Measurements from ENCODE around the gene GNG12. TPM values are rescaled to one million over a fixed set of nuclear protein-coding genes. Genes with fewer than 3 reads are reported as not detected.

GNG12 gene
- total and polyA plus RNA-seq, 2 donors from 2014 or later: 46.1 to 89.3 TPM

- no peak overlapping the region for H3K9ac ChIP-seq (ENCODE audit: low read length in 3 of 3)
- FAIRE-seq (no peak), DNase-seq (no peak)
- H3K27me3 ChIP-seq (ENCODE audit: control insufficient read depth, insufficient read depth, low read length): no peaks in the 10 kb centered on the region
- intact Hi-C loops (cut with DNase I): no loop called here
- H3K4me3 ChIP-seq (ENCODE audit: low read length in 3 of 3): no peak overlapping the region
- peaks cover 0 to 3% (median 0%) of the 10 kb centered on the region in 3 donors for H3K4me1 ChIP-seq (ENCODE audit: control insufficient read depth in 2 of 3, insufficient read depth in 2 of 3, low read depth in 1 of 3, low read length in 3 of 3)
- H3K36me3 ChIP-seq (ENCODE audit: control insufficient read depth in 2 of 3, insufficient read depth in 3 of 3, low read length in 3 of 3): peaks cover 2 to 29% (median 10%) of the 10 kb centered on the region in 3 donors
- no peaks in the 10 kb centered on the region for H3K9me3 ChIP-seq (ENCODE audit: control insufficient read depth in 2 of 3, insufficient read depth in 1 of 3, low read length in 3 of 3)
- no peak overlapping the region for H3K27ac ChIP-seq (ENCODE audit: low read depth in 2 of 2, low read length in 2 of 2)
- no peak for TF ChIP-seq CTCF (IDR thresholded peaks at IDR 0.05; ENCODE audit: borderline replicate concordance, extremely low read depth, insufficient read depth)
Measured at GRCh38 chr1:67690411-67690810, 142.9 kb downstream of the GNG12 start.

GRCh38 chr1:67690018-67690363 is 143.3 kb downstream of the GNG12 start:
- Histone ChIP-seq H3K27ac (ENCODE audit: low read depth in 2 of 2, low read length in 2 of 2) (no peak overlapping the region), H3K9me3 (ENCODE audit: control insufficient read depth in 2 of 3, insufficient read depth in 1 of 3, low read length in 3 of 3) (no peaks in the 10 kb centered on the region), H3K4me1 (ENCODE audit: control insufficient read depth in 2 of 3, insufficient read depth in 2 of 3, low read depth in 1 of 3, low read length in 3 of 3) (peaks cover 0 to 3% (median 0%) of the 10 kb centered on the region in 3 donors), H3K27me3 (ENCODE audit: control insufficient read depth, insufficient read depth, low read length) (no peaks in the 10 kb centered on the region), H3K36me3 (ENCODE audit: control insufficient read depth in 2 of 3, insufficient read depth in 3 of 3, low read length in 3 of 3) (peaks cover 2 to 29% (median 10%) of the 10 kb centered on the region in 3 donors), H3K4me3 (ENCODE audit: low read length in 3 of 3) (no peak overlapping the region), H3K9ac (ENCODE audit: low read length in 3 of 3) (no peak overlapping the region)
- intact Hi-C loops (cut with DNase I): no loop called here
- DNase-seq (no peak), FAIRE-seq (peak; percentile 53)
- TF ChIP-seq CTCF (IDR thresholded peaks at IDR 0.05; ENCODE audit: borderline replicate concordance, extremely low read depth, insufficient read depth): no peak

- FAIRE-seq: no peak
- H3K9me3 ChIP-seq (ENCODE audit: control insufficient read depth in 2 of 3, insufficient read depth in 1 of 3, low read length in 3 of 3): no peaks in the 10 kb centered on the region
Measured at GRCh38 chr1:67689267-67690017, 143.8 kb downstream of the GNG12 start.

More at GRCh38 chr1:67689267-67690017, 143.8 kb downstream of the GNG12 start:
- DNase-seq: no peak
- Histone ChIP-seq H3K27me3 (ENCODE audit: control insufficient read depth, insufficient read depth, low read length) (no peaks in the 10 kb centered on the region), H3K27ac (ENCODE audit: low read depth in 2 of 2, low read length in 2 of 2) (peak overlapping the region in 1 of 2 donors; percentile 76), H3K9ac (ENCODE audit: low read length in 3 of 3) (no peak overlapping the region), H3K36me3 (ENCODE audit: control insufficient read depth in 2 of 3, insufficient read depth in 3 of 3, low read length in 3 of 3) (peaks cover 2 to 29% (median 10%) of the 10 kb centered on the region in 3 donors), H3K4me1 (ENCODE audit: control insufficient read depth in 2 of 3, insufficient read depth in 2 of 3, low read depth in 1 of 3, low read length in 3 of 3) (peaks cover 0 to 3% (median 2%) of the 10 kb centered on the region in 3 donors), H3K4me3 (ENCODE audit: low read length in 3 of 3) (no peak overlapping the region)
- TF ChIP-seq CTCF (IDR thresholded peaks at IDR 0.05; ENCODE audit: borderline replicate concordance, extremely low read depth, insufficient read depth): no peak
- intact Hi-C loops (cut with DNase I): loop anchor here (10.0 kb wide), 1 partner anchor 65 kb away; no protein-coding TSS in a partner anchor
